ENCODE results near the gene SLC25A41.
"Not testable (repeated sequence)": the region's sequence is repeated elsewhere in the genome, so short reads cannot be mapped to it uniquely, and the experiment has no call there.

Gene SLC25A41

DNA sequence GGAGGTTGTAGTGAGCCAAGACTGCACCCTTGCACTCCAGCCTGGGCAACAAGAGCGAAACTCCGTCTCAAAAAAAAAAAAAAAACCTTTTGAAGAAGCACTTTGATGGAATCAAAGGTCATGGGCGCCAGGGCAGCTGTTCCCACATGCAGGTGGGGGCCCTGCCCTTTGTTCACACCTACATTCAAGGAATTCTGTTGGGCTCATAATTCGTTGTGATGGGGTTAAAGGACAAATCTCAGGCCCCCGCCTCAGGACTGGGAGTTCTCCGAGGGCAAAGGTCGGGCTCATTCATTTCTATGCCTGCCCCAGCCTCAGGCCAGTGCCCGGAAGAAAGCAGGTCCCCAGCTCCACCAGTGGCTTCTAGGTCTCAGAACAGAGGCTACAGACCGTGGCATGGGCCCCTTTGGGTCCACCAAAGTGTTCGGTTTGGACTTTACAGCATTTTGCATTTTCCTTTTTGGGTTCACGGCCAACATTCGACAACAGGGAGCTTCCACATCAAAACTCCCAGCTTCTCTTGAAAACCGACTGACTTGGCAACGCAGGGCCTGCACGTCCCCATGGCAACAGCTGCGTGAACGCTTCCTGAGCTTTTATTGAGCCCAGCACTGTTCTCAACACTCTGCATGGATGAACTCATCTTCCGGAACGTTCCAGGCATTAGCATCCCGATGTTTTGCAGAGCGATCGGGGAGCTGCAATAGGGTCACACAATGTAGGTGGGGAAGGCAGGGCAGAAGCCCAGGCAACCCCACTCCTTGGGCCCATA is 30.5 kb downstream of the SLC25A41 start:
- DNase-seq: no peak

DNA sequence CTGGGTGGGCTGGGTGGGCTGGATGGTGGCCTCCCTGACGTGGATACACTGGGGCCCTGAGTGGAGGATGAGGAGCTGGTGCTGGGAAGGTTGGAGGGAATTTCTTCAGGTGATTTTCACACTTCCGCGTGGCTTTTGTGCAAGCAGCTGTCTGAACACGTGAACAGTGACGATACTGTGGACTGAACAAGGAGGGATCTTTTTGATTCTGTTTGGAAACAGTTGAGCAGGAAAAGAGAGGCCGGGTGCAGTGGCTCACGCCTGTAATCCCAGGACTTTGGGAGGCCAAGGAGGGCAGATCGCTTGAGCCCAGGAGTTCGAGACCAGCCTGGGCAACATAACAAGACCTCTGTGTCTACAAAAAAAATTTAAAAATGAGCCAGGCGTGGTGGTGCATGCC is 31.5 kb downstream of the SLC25A41 start:
- DNase-seq: no peak

- not testable (repeated sequence) for DNase-seq
Measured at GRCh38 chr19:6400062-6400944, 33.3 kb downstream of the SLC25A41 start.

DNA sequence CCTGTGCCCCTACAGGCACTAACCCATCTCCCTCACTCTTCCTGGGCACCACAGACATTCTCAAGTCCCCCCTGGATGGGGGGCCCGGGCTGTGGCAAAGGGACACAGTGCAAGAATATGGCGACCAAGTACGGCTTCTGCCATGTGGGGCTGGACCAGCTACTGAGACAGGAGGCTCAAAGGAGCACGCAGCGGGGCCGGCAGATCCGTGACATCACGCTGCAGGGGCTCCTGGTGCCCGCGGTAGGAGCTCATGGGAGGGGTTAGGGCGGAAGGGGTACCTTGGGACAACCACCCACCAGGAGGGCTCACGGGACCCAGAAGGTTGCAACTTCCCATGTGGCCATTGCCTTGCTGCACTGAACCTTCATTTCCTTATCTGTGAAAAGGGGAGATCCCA is 37.3 kb downstream of the SLC25A41 start:
- no peak for DNase-seq

DNA sequence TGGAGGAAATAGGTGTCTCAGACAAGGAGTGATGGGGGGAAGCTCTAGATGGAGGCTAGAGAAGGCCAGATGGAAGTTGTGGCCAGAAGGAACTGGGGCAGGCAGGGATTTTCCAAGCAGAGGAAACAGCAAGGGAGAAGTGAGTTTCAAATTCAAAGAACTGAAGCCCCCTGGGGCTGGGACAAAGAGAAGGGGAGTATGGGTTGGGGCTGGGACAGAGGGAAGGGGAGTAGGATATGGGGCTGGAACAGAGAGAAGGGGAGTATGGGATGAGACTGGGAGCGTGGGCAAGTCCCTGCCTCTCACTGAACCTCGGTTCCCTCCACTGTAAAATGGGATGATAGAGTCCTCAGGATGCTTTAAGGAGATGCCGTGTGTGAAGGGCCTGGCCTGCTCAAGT is 38.7 kb downstream of the SLC25A41 start:
- DNase-seq: no peak

DNA sequence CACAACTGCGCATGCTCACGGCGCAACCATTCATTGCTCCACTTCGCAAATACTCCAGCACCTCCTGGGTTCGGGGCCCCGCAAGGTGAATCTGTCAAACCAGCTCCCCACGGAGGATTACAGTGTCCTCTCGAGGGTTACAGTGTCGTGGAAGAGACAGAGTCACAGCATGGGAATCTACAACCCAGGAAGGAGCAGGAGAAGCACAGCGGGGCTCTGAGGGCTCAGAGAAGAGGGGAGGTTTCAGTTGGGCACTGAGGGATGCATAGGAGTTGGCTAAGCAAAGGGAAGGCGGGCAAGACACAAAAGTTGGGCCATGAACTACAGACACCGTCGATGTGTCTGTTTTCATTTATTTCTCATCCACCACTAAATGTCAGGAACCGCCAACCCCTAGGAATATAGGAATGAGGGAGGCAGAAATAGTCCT is 39.6 kb downstream of the SLC25A41 start:
- DNase-seq: no peak

DNA sequence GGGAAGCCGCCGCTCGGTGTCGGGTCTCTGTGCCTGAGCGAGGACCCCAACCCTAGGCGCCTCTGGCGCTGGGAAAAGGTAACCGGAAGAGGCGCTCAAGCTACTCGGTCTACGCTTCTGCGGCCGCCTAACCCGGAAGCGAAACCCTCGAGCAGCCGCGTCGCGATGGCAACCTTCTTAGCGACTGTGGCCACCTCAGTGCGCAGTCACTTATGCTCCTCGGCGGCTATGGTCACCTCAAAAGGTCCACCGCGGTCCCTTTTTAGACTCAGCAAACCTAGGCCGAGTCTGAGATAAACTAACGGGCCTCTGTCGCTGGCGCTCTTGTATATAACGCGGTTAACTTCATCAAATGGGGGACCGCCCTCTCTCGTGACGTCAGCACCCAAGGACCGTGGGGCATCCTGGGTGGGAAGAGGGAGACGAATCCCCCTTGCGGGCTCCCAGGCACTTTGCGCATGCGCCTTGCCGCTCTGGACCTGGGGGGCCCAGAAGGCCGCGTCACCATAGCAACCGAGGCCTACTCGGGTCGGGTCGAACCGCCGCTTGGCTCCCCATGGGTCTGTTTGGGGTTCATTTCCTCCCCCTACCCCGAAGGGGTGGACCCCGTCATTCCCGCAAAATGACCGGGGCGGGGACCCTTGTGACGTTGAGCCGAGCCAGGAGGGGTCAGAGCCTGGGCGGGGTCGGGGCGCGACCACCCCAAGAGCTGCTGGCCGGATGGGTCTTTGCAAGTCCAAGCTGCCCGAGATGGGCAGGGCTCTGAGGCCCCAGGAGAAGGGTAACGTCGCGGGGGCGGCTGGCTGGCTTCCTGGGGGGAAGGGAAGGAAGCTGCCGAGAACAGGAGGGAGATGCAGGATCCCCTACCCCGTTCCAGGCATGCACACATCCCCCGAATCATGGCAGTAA is 40.2 kb downstream of the SLC25A41 start, which contains the start of gene GTF2F1:
Gene GTF2F1 (minus strand): TSS at position 91 of the 909 bp plus-strand sequence. CDS start 169 bp downstream, outside the sequence.
- DNase-seq: peak; percentile 71

DNA sequence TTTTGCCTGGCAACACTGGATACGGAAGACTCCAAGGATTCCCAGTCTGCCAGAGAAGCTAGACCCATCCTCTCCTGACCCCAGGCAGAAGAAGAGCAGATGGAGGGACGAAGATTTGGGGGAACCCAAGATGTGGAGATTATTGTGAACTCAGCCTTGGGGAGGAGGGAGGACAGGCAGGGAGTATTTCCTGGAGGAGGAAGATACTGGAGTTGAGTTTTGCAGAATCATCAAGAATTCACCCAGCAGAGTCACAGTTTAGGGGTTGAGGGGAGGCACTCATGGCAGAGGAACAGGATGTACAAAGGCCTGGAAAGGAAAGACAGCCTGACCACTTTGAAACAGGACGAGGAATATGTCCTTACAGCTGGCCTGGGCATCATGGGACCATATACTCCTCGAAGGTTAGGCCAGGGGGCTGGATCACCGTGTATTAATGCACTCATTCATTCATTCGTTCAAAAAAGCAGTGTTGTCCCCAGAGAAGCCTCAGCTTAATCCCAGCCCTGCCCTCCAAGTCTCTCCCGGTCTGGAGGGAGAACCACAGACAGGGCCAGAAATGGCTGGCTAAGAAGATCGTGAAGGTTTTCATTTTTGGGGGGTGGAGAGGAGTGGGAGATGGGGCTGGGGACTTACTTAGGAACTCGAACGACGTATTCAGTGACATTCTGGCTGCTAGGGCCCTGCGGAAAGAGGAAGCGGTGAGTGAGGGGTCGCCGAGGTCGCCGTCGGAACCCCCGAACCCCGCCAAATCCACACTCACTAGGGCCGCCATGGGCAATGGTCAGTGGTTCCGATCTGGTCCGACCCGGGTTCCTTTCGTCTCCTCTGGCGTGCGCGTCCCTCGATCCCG is 41.1 kb downstream of the SLC25A41 start:
- no peak for DNase-seq

GRCh38 chr19:6387372-6387771 is 46.2 kb downstream of the SLC25A41 start:
- no peak for DNase-seq

GRCh38 chr19:6384381-6384780 is 49.2 kb downstream of the SLC25A41 start:
- no peak for DNase-seq

DNA sequence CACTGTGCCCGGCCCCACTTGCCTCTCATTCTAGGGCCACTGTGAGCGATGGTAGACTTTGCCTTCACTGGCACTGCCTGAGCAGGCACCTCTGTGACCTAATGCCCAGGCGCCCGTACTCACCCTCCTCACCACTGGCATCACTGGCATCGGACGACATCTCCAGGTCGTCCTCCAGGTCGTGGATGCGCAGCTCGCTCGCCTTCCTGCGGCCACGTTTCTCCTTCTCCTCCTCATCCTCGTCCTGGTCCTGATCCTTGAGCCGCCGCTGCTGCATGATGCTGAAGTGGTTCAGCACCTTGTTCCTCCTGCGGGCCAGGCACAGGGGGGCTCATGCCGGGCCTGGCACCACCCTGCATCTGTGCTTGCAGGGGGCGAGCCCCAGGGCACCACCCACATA is 50.4 kb downstream of the SLC25A41 start:
- DNase-seq: no peak

- no peak for DNase-seq
Measured at GRCh38 chr19:6381030-6381750, 52.4 kb downstream of the SLC25A41 start.

- DNase-seq: no peak
Measured at GRCh38 chr19:6379744-6380143, 53.8 kb downstream of the SLC25A41 start.

- no peak for DNase-seq
Measured at GRCh38 chr19:6378486-6378885, 55.1 kb downstream of the SLC25A41 start.

DNA sequence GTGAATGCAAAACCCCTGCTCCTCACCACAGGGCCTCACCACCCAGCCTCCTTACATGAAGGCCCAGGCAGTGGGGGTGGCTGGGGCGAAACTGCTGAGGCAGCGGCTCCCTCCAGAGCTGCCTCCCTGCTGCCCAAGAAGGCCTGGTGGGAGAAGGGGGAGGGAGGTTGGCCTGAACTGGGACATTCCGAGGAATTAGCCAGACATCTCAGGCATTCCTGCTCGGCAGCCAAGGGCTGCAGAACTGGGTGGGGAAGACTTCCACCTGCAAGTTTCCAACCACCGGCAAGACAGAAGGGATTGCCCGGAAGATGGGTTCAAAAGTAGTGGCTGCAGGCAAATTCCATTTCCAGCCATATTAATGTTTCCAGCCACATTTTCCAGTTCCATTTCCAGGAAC is 55.5 kb downstream of the SLC25A41 start:
- DNase-seq: no peak

DNA sequence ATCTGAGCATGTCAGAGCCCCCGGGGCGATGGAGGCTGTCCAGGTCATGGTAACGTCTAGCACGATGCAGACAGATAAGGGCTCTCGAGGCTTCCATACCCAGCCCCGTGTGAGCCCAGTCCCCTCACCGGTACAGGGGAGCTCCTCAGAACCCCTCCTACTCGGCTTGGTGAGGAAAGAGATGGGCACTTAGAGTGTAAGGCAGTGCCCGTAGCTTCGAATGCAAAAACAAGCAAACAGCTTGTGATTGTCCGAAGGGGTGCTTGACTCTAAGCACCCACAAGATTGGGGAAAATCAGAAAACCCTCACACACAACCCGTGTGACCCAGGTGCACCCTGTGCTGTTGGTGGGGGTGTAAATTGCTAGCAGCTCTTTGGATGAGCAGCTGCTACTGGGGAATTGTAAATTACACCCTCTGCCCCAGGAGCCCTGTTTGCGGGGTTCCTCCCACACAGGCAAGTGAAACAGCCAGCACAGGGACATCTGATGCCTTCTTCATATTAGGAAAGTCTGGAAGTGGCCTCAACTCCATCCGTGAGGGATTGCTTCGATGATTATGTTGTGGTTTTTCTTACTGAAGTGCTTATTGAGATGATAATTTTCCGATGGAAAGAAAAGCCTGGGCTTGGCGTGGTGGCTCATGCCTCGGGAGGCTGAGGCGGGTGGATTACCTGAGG is 56.9 kb downstream of the SLC25A41 start:
- DNase-seq: no peak
